SH-SY5Y (cell line): Measurements from ENCODE around the gene XG.

Source experiments
- GATA2 ChIP-seq: IDR thresholded peaks from 2 replicates; pipeline ENCODE4 v1.6.1; 2011; ENCODE audit warnings: mild to moderate bottlenecking, low read depth, low read length
- GATA3 ChIP-seq: IDR thresholded peaks from 2 replicates; pipeline ENCODE4 v1.6.1; 2011; ENCODE audit warnings: low read depth, mild to moderate bottlenecking, low read length, moderate library complexity

DNA sequence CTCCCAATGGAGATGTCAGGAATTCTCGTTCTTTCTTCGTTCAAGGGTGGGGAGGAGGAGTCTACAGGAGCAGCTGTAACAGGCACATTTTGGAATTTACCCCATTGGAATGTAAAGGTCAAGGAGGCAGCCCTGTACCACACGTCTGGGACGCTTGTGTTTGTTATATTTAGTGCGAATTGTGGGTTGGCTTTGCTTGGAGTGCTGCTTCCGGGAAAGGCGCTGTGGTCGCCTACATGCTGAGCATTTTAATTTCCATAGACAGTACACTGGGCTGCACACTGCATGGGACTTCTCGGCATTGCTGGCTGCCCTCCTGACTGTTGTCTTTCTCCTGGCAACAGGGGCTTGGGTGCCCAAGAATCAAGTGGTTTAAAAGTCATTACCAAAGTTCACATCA, 89.7 kb downstream of the XG start:
- TF ChIP-seq GATA2 (no peak), GATA3 (no peak)
